ENCODE data around the gene CMKLR1.

DNA sequence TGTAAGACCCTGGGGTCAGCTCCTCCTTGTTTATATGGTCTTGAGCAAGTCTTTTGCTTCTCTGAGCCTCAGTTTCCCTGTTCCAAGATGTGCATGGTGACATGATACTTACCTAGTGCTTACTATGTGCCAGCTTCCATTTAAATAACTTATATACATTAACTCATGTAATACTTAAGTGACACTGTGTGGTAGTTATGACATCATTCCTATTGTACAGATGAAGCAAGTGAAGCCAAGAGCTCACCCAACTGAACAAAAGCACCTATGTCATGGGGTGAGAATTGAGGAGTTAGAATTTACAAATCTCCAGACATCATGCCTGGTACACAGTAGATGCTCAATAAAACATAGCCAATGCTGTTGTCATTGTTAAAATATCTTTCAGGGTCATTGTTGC lies 41.3 kb upstream of the CMKLR1 start:
- TF ChIP-seq, protein P1, sequence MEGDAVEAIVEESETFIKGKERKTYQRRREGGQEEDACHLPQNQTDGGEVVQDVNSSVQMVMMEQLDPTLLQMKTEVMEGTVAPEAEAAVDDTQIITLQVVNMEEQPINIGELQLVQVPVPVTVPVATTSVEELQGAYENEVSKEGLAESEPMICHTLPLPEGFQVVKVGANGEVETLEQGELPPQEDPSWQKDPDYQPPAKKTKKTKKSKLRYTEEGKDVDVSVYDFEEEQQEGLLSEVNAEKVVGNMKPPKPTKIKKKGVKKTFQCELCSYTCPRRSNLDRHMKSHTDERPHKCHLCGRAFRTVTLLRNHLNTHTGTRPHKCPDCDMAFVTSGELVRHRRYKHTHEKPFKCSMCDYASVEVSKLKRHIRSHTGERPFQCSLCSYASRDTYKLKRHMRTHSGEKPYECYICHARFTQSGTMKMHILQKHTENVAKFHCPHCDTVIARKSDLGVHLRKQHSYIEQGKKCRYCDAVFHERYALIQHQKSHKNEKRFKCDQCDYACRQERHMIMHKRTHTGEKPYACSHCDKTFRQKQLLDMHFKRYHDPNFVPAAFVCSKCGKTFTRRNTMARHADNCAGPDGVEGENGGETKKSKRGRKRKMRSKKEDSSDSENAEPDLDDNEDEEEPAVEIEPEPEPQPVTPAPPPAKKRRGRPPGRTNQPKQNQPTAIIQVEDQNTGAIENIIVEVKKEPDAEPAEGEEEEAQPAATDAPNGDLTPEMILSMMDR (IDR thresholded peaks at IDR 0.05; ENCODE audit: extremely low read depth in 1 of 2, insufficient read depth in 1 of 2, low read depth in 1 of 2, low read length in 2 of 2) = no peak
- TF ChIP-seq POLR2A (IDR thresholded peaks at IDR 0.05; ENCODE audit: low read depth, low read length) = no peak
- TF ChIP-seq MYC (IDR thresholded peaks at IDR 0.05; ENCODE audit: low read depth, low read length) = no peak
- TF ChIP-seq POLR2AphosphoS5 (IDR thresholded peaks at IDR 0.05; ENCODE audit: insufficient read depth, low read depth, low read length) = no peak
- no peak for TF ChIP-seq EZH2 (IDR thresholded peaks at IDR 0.05; ENCODE audit: borderline replicate concordance, low read depth, low read length, severe bottlenecking)
